Ramos (cell line): ENCODE data around the gene FOXF2.

Experiments used
- in situ Hi-C: fragments of 300-500 bp; cut with MboI; formaldehyde crosslinking; loops from one replicate; pipeline ENCODE4 v1.14.3; 2022; ENCODE audit warnings: low sequenced_read_pairs; ENCODE audit not compliant: unreplicated experiment

Gene FOXF2

GRCh38 chr6:1377526-1377925, 11.8 kb upstream of the FOXF2 start:
- in situ Hi-C loops: loop anchor here (25.0 kb wide), 2 partner anchors 590 to 790 kb away; no protein-coding TSS in a partner anchor

GRCh38 chr6:1378065-1379016, 11.0 kb upstream of the FOXF2 start:
- in situ Hi-C loops: loop anchor here (25.0 kb wide), 2 partner anchors 591 to 791 kb away; no protein-coding TSS in a partner anchor

- in situ Hi-C loops: loop anchor here (25.0 kb wide), 2 partner anchors 592 to 792 kb away; no protein-coding TSS in a partner anchor
These were observed 10.2 kb upstream of the FOXF2 start for GRCh38 chr6:1379017-1379787.

DNA sequence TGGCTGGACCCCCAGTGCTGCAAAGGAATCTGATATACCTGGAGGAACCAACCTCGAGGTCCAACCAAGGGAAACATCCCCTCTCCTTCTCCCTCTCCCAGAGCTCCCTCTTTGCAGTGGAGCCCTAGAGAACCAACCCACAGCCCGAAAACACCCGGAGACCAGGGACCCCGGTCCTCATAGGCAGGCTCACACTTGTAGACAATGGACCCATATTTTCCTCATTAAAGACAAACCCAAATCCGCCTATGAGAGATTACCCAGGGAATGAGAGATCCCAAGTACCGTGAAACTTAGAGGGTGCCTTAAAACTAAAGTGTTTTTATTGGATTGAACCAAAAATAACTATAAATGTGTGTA, 9.6 kb upstream of the FOXF2 start:
- in situ Hi-C loops: loop anchor here (25.0 kb wide), 2 partner anchors 592 to 792 kb away; no protein-coding TSS in a partner anchor

GRCh38 chr6:1380625-1381427, 8.6 kb upstream of the FOXF2 start:
- in situ Hi-C loops: loop anchor here (25.0 kb wide), 2 partner anchors 594 to 794 kb away; no protein-coding TSS in a partner anchor

- in situ Hi-C loops: loop anchor here (25.0 kb wide), 2 partner anchors 594 to 794 kb away; no protein-coding TSS in a partner anchor
These were observed 7.7 kb upstream of the FOXF2 start for GRCh38 chr6:1381481-1382330.

- in situ Hi-C loops: loop anchor here (25.0 kb wide), 2 partner anchors 595 to 795 kb away; no protein-coding TSS in a partner anchor
These were observed 7.0 kb upstream of the FOXF2 start for GRCh38 chr6:1382331-1382882.

GRCh38 chr6:1382883-1383728, 6.3 kb upstream of the FOXF2 start:
- in situ Hi-C loops: loop anchor here (25.0 kb wide), 2 partner anchors 596 to 796 kb away; no protein-coding TSS in a partner anchor

GRCh38 chr6:1383729-1384548, 5.4 kb upstream of the FOXF2 start:
- in situ Hi-C loops: loop anchor here (25.0 kb wide), 2 partner anchors 597 to 797 kb away; no protein-coding TSS in a partner anchor

GRCh38 chr6:1384549-1385128, 4.7 kb upstream of the FOXF2 start:
- in situ Hi-C loops: loop anchor here (25.0 kb wide), 2 partner anchors 597 to 797 kb away; no protein-coding TSS in a partner anchor

DNA sequence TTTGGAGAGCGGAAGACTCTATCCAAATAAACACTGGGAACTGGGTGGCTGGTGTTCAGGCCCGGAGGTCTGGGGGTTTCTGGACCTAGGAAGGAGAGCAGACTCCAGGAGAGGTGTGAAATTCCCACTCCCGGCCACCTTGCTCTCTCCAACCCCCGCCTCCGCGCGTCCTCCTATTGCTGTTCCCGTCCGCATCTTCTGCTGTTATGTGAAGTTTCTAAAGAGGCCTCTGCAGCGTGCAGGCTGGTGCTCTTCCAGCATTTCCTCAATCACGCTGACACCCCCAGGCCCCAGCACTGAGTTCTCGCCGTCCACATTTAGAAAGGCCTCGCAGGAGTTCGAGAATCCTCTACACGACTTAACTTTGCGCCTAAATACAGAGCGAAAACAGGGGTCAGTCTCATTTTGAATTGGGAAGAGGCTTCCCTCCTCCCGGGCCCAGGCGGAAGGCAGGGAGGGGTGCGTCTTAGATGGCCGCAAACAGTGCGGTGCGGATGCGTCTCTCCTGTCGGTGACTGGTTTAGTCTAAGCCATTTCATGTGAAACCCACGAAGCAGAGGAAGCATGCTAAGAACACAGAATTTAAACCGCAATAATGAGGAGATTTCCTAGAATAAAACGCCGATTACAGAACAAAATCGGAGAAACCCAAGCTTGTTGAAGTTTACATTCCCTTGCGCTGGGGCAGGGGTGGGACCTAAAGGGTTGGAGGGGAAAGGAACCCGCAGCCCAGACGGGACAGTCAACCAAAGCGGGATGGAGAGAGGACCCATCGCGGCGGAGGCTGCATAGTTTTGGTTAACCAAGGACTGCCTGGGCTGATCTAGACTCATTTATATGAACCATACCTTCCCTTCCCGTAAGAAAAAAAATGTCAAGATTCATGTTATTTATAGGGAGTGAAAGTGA, 4.0 kb upstream of the FOXF2 start:
- in situ Hi-C loops: loop anchor here (25.0 kb wide), 2 partner anchors 598 to 798 kb away; no protein-coding TSS in a partner anchor

DNA sequence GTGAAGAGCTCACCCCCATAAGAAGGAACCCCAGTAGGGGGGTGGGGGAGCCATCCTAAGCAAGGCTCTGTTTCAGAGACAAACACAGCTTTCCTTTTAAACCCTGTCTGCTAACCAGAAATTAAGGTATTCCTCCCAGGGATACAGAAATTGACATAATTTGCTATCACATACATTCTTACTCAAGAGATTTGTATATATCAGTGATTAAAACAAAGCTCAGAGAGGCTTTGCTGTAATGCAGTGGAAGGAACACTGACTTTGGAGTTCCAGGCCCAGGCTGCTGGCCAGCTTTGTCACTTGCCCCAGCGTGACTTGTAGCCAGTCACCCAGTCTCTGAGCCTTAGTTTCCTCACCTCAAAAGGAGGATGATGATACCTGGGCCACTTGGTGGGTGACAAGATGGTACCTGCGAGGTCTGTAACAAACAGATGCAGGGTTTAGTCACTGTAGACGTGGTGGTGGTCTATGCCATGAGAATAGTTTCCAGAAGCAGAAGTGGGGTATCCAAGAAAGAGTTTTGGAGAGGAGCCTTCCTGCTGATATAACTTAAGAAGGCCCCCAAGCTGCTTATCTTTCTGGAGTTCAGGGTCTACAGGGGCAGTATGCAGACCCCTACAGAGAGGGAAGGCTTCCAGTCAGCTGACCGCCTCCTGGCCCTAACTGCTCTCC, 3.2 kb upstream of the FOXF2 start:
- in situ Hi-C loops: loop anchor here (25.0 kb wide), 2 partner anchors 599 to 799 kb away; no protein-coding TSS in a partner anchor

- in situ Hi-C loops: loop anchor here (25.0 kb wide), 2 partner anchors 600 to 800 kb away; no protein-coding TSS in a partner anchor
These were observed 1.9 kb upstream of the FOXF2 start for GRCh38 chr6:1387538-1387875.

- in situ Hi-C loops: loop anchor here (25.0 kb wide), 2 partner anchors 601 to 801 kb away; no protein-coding TSS in a partner anchor
These were observed 1.3 kb upstream of the FOXF2 start for GRCh38 chr6:1387876-1388629.
